HCT116 (cell line): ENCODE data around the gene HIGD1A. TPM values are rescaled to one million over a fixed set of nuclear protein-coding genes. Genes with fewer than 3 reads are reported as not detected.

Experiments used
- ATAC-seq: fragments of 200-7000 bp; cut with Tn5 transposase; 2 replicates; pipeline ENCODE4 v1.9.1; 2020; ENCODE audit warnings: mild to moderate bottlenecking, moderate library complexity
- BruUV-seq: library from RNA; stranded (reverse); fragments of 400-500 nt; replicated peaks from 2 replicates; lab custom pipeline; 2021; lab: Mats Ljungman, UMichigan
- CTCF ChIA-PET: fragments of 300-600 bp; sonication (Branson Sonifier 250); formaldehyde crosslinking; loops from one replicate; lab custom pipeline; 2021; ENCODE audit warnings: antibody characterized with exemption; lab: Charles Lee
- POLR2A ChIA-PET: fragments of 300-600, 350-600 bp; sonication (Branson Sonifier 250); formaldehyde crosslinking; loops from one replicate; lab custom pipeline; 2021; ENCODE audit warnings: antibody characterized with exemption; lab: Charles Lee
- RAD21 ChIA-PET, 2 experiments: fragments of 300-600 bp; sonication (Branson Sonifier 250); formaldehyde crosslinking; loops; one replicate each; lab custom pipeline; 2023; ENCODE audit warnings: low total read pairs in 2 of 2; ENCODE audit not compliant: uncharacterized antibody in 2 of 2, unreplicated experiment in 2 of 2, low non-redundant PET in 1 of 2; lab: Charles Lee
- DNase-seq: peaks from one replicate; pipeline ENCODE4 v3.0.0-alpha.2; 2010; ENCODE audit warnings: low read depth, low spot score
- H2AFZ ChIP-seq: fragments of 200-600 bp; shearing (Covaris generic), sonication (generic); 2 replicates; pipeline ENCODE4 v1.6.1; 2017; ENCODE audit warnings: low read depth, mixed run types, mixed read lengths, antibody characterized with exemption, low read length; ENCODE audit not compliant: poor library complexity, severe bottlenecking
- H3K27ac ChIP-seq: 2 replicates; pipeline ENCODE4 v1.5.1; 2012; ENCODE audit warnings: low read depth, low read length
- H3K27me3 ChIP-seq: fragments of 200-600 bp; sonication (generic); 2 replicates; pipeline ENCODE4 v1.6.1; 2016; ENCODE audit warnings: mixed run types, low read length, mixed read lengths; ENCODE audit not compliant: insufficient read depth
- H3K36me3 ChIP-seq, 2 experiments: fragments of 200-500 bp in 1 of 2; fragments of 200-600 bp in 1 of 2; sonication (Bioruptor generic) in 1 of 2; sonication (generic) in 1 of 2; 2 replicates each; pipeline versions ENCODE4 v1.5.1 to v1.6.1; 2014 to 2016; ENCODE audit warnings: low read length in 2 of 2, inconsistent platforms in 1 of 2, mixed read lengths in 1 of 2, mixed run types in 1 of 2; ENCODE audit not compliant: insufficient read depth in 2 of 2, control insufficient read depth in 1 of 2
- H3K4me1 ChIP-seq, 2 experiments: fragments of 200-600 bp in 1 of 2; sonication (generic) in 1 of 2; 2 replicates each; pipeline versions ENCODE4 v1.5.1 to v1.6.1; 2012 to 2017; ENCODE audit warnings: low read length in 2 of 2, inconsistent platforms in 1 of 2, mild to moderate bottlenecking in 1 of 2, mixed read lengths in 1 of 2, mixed run types in 1 of 2, moderate library complexity in 1 of 2; ENCODE audit not compliant: insufficient read depth in 2 of 2, control insufficient read depth in 1 of 2
- H3K4me2 ChIP-seq: fragments of 200-600 bp; sonication (generic); 2 replicates; pipeline ENCODE4 v1.6.1; 2017; ENCODE audit warnings: mixed run types, low read length, mixed read lengths
- H3K4me3 ChIP-seq, 2 experiments: fragments of 200-600 bp in 1 of 2; sonication (generic) in 1 of 2; replicated peaks in 1 of 2; 2 replicates each; pipeline ENCODE4 v1.5.1; 2011 to 2016; ENCODE audit warnings: low read length in 2 of 2, control low read depth in 1 of 2, low read depth in 1 of 2, mild to moderate bottlenecking in 1 of 2, mixed read lengths in 1 of 2, mixed run types in 1 of 2
- H3K79me2 ChIP-seq: fragments of 200-600 bp; sonication (generic); 2 replicates; pipeline ENCODE4 v1.6.1; 2017; ENCODE audit warnings: mild to moderate bottlenecking, mixed run types, low read length, moderate library complexity, mixed read lengths; ENCODE audit not compliant: insufficient read depth
- H3K9ac ChIP-seq: fragments of 200-600 bp; sonication (generic); 2 replicates; pipeline ENCODE4 v1.6.1; 2016; ENCODE audit warnings: low read length, mixed read lengths
- H3K9me2 ChIP-seq: fragments of 200-600 bp; sonication (generic), shearing (Covaris generic); 2 replicates; pipeline ENCODE4 v1.6.1; 2017; ENCODE audit warnings: mixed run types, mild to moderate bottlenecking, moderate library complexity; ENCODE audit not compliant: insufficient read depth
- H3K9me3 ChIP-seq, 2 experiments: fragments of 200-500 bp in 1 of 2; fragments of 200-600 bp in 1 of 2; sonication (Bioruptor generic) in 1 of 2; sonication (generic) in 1 of 2; 2 replicates each; pipeline ENCODE4 v1.6.1; 2014 to 2017; ENCODE audit warnings: low read length in 2 of 2, mixed read lengths in 2 of 2, inconsistent platforms in 1 of 2, low read depth in 1 of 2, mild to moderate bottlenecking in 1 of 2, mixed run types in 1 of 2, moderate library complexity in 1 of 2; ENCODE audit not compliant: control insufficient read depth in 1 of 2, insufficient read depth in 1 of 2
- H4K20me1 ChIP-seq: fragments of 200-600 bp; sonication (generic), shearing (Covaris generic); 2 replicates; pipeline ENCODE4 v1.6.1; 2017; ENCODE audit warnings: mixed run types, mild to moderate bottlenecking, moderate library complexity; ENCODE audit not compliant: insufficient read depth
- CEBPB ChIP-seq: IDR thresholded peaks from 2 replicates; pipeline ENCODE4 v1.6.1; 2012; ENCODE audit warnings: low read depth
- EGR1 ChIP-seq: IDR thresholded peaks from 2 replicates; pipeline ENCODE4 v1.6.1; 2012; ENCODE audit warnings: low read depth
- ELF1 ChIP-seq: IDR thresholded peaks from 2 replicates; pipeline ENCODE4 v1.6.1; 2012; ENCODE audit warnings: low read depth, borderline replicate concordance
- EZH2 ChIP-seq: fragments of 200-600 bp; sonication (generic); IDR thresholded peaks from 2 replicates; pipeline ENCODE4 v1.6.1; 2017; ENCODE audit warnings: antibody characterized with exemption, mixed run types
- EZH2phosphoT487 ChIP-seq: fragments of 200-600 bp; IDR thresholded peaks from 2 replicates; pipeline ENCODE4 v1.6.1; 2018; ENCODE audit warnings: antibody characterized with exemption, borderline replicate concordance
- FOSL1 ChIP-seq: IDR thresholded peaks from 2 replicates; pipeline ENCODE4 v1.6.1; 2012; ENCODE audit warnings: low read depth
- JUND ChIP-seq: IDR thresholded peaks from 2 replicates; pipeline ENCODE4 v1.6.1; 2012
- POLR2AphosphoS5 ChIP-seq: IDR thresholded peaks from 2 replicates; pipeline ENCODE4 v1.6.1; 2011; ENCODE audit warnings: mild to moderate bottlenecking, low read depth, low read length, moderate library complexity
- RAD21 ChIP-seq: IDR thresholded peaks from 2 replicates; pipeline ENCODE4 v1.6.1; 2012; ENCODE audit warnings: low read depth, mild to moderate bottlenecking
- REST ChIP-seq: IDR thresholded peaks from 2 replicates; pipeline ENCODE4 v1.6.1; 2012; ENCODE audit warnings: low read depth
- SIN3A ChIP-seq: IDR thresholded peaks from 2 replicates; pipeline ENCODE4 v1.6.1; 2012; ENCODE audit warnings: low read depth
- SP1 ChIP-seq: IDR thresholded peaks from 2 replicates; pipeline ENCODE4 v1.6.1; 2012; ENCODE audit warnings: low read depth
- SRF ChIP-seq: IDR thresholded peaks from 2 replicates; pipeline ENCODE4 v1.6.1; 2012; ENCODE audit warnings: low read depth
- YY1 ChIP-seq: IDR thresholded peaks from 2 replicates; pipeline ENCODE4 v1.6.1; 2011; ENCODE audit warnings: low read length, low read depth, moderate library complexity, mild to moderate bottlenecking; ENCODE audit not compliant: insufficient replicate concordance; ENCODE audit errors: extremely low read depth
- ZBTB33 ChIP-seq: IDR thresholded peaks from 2 replicates; pipeline ENCODE4 v1.6.1; 2011; ENCODE audit warnings: mild to moderate bottlenecking, low read length, moderate library complexity; ENCODE audit not compliant: insufficient replicate concordance; ENCODE audit errors: extremely low read depth
- intact Hi-C: fragments of 100-400 bp; cut with micrococcal nuclease; formaldehyde crosslinking; loops from 2 replicates; pipeline ENCODE4 v1.10.0; 2022
- total RNA-seq: library from RNA; stranded (reverse); gene quantifications from one replicate; pipeline ENCODE4 v1.2.1, GENCODE V29; 2021; ENCODE audit not compliant: unreplicated experiment

Gene HIGD1A
- total RNA-seq, 1 experiment from 2014 or later, result 71.2 TPM

- Histone ChIP-seq H3K9me3 (no peaks in the 10 kb centered on the region), H2AFZ (no peak overlapping the region), H3K4me3 (no peak overlapping the region), H3K27ac (no peak overlapping the region), H3K27me3 (no peaks in the 10 kb centered on the region), H3K36me3 (no peaks in the 10 kb centered on the region), H3K4me2 (no peak overlapping the region), H4K20me1 (no peaks in the 10 kb centered on the region), H3K4me1 (peaks cover 0 to 19% of the 10 kb centered on the region in 2 experiments; a peak in 2 of 4 replicates), H3K79me2 (no peaks in the 10 kb centered on the region), H3K9ac (no peak overlapping the region), H3K9me2 (no peaks in the 10 kb centered on the region)
- intact Hi-C loops, result no loop called here
- POLR2A ChIA-PET, result no interaction called here
- no peak for DNase-seq
- CTCF ChIA-PET, result interaction anchor here (1.2 kb wide), 1 partner anchor 97 kb away, joined by 4 read pairs; no protein-coding TSS in a partner anchor
- TF ChIP-seq ELF1 (no peak), FOSL1 (no peak), EZH2phosphoT487 (no peak), SRF (no peak), YY1 (no peak), EZH2 (no peak), REST (no peak), EGR1 (no peak), SIN3A (no peak), CEBPB (no peak), SP1 (no peak), JUND (no peak), ZBTB33 (no peak), POLR2AphosphoS5 (no peak), RAD21 (no peak)
- RAD21 ChIA-PET, result no interaction called here
- no TSS peak for BruUV-seq
- no peak for ATAC-seq
These were observed 55.1 kb downstream of the HIGD1A start for GRCh38 chr3:42749025-42749752.
